ENCODE results near the gene FRZB.

DNA sequence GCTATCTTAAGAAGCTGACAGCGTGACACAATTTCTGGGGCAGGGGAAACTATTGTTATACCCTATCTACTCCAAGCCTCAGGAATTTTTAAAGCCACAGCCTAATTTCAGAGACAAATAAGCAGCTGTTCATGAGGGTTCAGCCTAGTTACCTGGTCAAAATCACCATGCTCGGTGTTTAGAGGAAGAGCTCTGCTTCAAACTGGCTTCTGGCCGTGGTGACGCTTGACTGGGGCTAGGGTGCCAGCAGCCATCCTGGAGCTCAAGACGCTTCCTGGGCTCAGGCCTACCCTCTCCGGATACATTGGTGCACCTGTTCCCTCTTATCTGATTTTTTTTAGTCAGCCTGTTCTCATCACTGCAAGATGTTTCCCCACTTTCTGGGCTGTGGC, 41.7 kb downstream of the FRZB start:
- no peak for TF ChIP-seq CXXC5 (CRISPR knock-in tag; IDR thresholded peaks at IDR 0.05)
- TF ChIP-seq, protein P1, sequence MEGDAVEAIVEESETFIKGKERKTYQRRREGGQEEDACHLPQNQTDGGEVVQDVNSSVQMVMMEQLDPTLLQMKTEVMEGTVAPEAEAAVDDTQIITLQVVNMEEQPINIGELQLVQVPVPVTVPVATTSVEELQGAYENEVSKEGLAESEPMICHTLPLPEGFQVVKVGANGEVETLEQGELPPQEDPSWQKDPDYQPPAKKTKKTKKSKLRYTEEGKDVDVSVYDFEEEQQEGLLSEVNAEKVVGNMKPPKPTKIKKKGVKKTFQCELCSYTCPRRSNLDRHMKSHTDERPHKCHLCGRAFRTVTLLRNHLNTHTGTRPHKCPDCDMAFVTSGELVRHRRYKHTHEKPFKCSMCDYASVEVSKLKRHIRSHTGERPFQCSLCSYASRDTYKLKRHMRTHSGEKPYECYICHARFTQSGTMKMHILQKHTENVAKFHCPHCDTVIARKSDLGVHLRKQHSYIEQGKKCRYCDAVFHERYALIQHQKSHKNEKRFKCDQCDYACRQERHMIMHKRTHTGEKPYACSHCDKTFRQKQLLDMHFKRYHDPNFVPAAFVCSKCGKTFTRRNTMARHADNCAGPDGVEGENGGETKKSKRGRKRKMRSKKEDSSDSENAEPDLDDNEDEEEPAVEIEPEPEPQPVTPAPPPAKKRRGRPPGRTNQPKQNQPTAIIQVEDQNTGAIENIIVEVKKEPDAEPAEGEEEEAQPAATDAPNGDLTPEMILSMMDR (IDR thresholded peaks at IDR 0.05 in 2 of 3, conservative IDR thresholded peaks at IDR 0.05 in 1 of 3; ENCODE audit: insufficient read depth in 2 of 3, low read depth in 1 of 3, low read length in 3 of 3) = no peak
- TF ChIP-seq MIER1 (IDR thresholded peaks at IDR 0.05; ENCODE audit: low read depth) = no peak
- no peak for TF ChIP-seq MYC (IDR thresholded peaks at IDR 0.05; ENCODE audit: low read depth, low read length)
- TF ChIP-seq MYC (CRISPR knock-in tag; IDR thresholded peaks at IDR 0.05; ENCODE audit: borderline replicate concordance, low read depth) = no peak
- TF ChIP-seq, protein P2, sequence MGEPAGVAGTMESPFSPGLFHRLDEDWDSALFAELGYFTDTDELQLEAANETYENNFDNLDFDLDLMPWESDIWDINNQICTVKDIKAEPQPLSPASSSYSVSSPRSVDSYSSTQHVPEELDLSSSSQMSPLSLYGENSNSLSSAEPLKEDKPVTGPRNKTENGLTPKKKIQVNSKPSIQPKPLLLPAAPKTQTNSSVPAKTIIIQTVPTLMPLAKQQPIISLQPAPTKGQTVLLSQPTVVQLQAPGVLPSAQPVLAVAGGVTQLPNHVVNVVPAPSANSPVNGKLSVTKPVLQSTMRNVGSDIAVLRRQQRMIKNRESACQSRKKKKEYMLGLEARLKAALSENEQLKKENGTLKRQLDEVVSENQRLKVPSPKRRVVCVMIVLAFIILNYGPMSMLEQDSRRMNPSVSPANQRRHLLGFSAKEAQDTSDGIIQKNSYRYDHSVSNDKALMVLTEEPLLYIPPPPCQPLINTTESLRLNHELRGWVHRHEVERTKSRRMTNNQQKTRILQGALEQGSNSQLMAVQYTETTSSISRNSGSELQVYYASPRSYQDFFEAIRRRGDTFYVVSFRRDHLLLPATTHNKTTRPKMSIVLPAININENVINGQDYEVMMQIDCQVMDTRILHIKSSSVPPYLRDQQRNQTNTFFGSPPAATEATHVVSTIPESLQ (CRISPR knock-in tag; IDR thresholded peaks at IDR 0.05) = no peak
- no peak for TF ChIP-seq EP300 (IDR thresholded peaks at IDR 0.05; ENCODE audit: low read length)
- TF ChIP-seq MAZ (CRISPR knock-in tag; conservative IDR thresholded peaks at IDR 0.05 in 1 of 2, IDR thresholded peaks at IDR 0.05 in 1 of 2) = no peak
- no peak for TF ChIP-seq CBX5 (IDR thresholded peaks at IDR 0.05; ENCODE audit: borderline replicate concordance, low read depth)
- TF ChIP-seq ZNF232 (CRISPR knock-in tag; IDR thresholded peaks at IDR 0.05) = no peak
- no peak for TF ChIP-seq FOXM1 (IDR thresholded peaks at IDR 0.05; ENCODE audit: low read depth)
- no peak for TF ChIP-seq FOXM1 (CRISPR knock-in tag; IDR thresholded peaks at IDR 0.05; ENCODE audit: low read depth)
- TF ChIP-seq POLR2A (conservative IDR thresholded peaks at IDR 0.05) = no peak
- no peak for TF ChIP-seq KLF6 (CRISPR knock-in tag; IDR thresholded peaks at IDR 0.05; ENCODE audit: borderline replicate concordance)
- TF ChIP-seq RNF2 (IDR thresholded peaks at IDR 0.05) = no peak

All from K562 (cell line).